NCI-H2196 treated with DMSO at 0.1 percent for 48 hours (cell line): ENCODE measurements around the gene HORMAD2.
"Not testable (repeated sequence)": the region's sequence is repeated elsewhere in the genome, so short reads cannot be mapped to it uniquely, and the experiment has no call there.

Experiments used
- DNase-seq: peaks from one replicate; lab custom pipeline; 2025; ENCODE audit not compliant: unreplicated experiment; lab: John Stamatoyannopoulos, UW

Gene HORMAD2

DNA sequence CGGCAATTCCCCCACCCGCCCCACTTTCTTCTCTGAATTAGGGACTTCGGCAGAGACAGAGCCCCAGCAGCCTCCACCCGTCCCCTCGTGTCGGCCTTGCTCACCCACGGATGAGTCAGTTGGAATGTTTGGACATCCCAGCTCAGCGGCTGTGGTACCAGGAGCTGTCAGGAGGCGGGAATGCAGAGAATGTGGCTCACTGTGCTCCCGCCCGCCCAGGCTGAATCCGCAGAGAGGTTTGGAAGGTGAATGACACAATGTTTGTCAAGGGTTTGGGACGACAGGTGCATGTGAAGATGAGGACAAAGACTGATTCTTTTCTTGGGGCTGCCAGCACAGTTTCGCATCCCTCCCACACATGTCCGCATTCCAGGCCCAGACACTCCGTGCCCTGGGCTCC lies 126.7 kb downstream of the HORMAD2 start:
- no peak for DNase-seq

DNA sequence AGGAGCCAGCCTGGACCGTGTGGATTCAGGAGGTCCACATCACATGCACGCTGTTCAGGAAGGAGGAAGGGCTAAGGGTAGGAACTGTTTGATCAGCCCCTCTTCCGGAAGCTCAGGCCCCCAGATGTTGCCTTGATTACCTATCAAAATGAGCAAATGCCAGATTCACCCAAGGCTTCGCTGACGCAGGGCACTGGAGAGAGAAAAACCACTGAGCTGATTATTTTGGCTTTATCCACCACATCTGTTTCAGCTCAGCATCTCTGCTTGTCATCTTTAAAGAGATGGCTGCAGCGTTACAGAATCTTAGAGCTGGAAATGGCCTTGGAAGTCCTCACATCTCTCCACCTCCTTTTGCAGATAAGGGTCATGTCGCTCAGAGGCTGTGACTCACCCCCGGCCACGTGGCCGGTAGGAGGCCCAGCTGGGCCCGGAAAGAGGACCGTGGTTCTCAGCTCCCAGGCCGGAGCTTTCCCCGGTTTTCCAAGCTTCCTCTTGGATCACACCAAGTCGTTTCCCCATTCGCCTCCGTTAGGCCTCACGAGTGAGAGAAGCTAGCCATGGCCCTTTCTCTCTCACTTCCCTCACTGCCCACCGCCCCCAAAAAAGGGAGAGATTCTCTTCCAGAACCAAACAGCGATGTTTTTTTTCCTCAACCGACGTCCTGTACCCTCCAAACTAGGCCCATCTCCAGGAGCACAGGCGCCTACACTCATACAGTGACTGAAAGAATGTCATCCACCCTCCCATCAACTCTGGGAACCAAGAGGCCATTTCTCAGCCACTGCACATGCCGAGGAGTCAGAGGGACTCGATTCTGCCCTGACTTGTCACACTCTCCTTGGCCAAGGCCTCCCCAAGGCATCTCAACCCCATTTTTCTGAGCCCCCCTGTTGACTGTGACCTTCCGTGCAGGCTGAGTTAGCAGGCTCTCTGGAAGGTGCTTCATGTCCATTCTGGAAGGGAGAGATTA lies 128.7 kb downstream of the HORMAD2 start:
- no peak for DNase-seq

DNA sequence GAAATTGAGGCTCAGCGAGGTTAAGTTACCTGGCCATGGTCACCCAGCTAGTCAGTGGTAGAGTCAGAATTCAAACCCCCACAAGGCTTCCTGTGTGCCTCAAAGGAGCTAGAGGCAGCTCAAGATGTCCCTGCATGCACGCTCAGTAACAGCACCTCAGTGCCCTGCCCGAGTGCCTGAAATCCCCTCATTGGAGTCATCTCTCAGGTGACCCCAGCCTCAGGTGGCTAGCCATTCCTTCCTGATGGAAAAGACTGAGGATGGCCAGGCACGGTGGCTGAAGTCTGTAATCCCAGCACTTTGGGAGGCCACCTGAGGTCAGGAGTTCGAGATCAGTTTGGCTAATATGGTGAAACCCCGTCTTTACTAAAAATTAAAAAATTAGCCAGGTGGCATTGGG lies 129.4 kb downstream of the HORMAD2 start:
- DNase-seq = no peak

DNA sequence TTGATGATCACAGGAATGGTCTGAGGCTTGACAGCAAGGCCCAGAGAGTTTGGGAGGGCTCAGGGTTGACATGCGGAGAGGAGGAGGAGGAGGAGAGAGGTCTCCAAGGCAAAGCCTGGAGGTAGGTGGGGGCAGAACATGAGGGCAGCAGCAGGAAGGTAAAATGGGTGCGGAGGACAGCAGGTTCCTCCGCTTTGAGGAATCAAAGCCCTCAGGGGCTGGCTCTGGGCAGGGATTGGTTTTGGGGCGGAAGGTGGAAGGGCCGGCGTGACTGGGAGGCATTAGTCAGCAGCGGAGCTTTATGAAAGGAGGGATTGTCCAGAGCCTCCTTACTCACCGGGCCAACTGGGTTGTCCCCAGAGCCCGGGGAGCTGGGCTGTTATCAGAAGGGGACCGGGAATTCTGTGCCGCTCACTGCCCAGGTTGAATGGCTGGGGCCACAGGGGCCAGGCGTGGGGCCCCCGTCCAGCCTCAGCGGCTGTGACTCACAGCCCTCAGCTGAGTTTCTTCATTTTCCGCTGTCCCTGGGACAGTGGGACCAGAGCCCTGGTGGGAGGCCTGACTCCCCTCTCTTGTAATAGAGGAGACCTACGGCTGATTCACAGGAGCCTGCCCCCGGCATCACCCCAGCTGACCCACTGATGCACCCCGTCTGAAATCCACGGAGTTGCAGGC lies 130.1 kb downstream of the HORMAD2 start:
- DNase-seq = no peak

DNA sequence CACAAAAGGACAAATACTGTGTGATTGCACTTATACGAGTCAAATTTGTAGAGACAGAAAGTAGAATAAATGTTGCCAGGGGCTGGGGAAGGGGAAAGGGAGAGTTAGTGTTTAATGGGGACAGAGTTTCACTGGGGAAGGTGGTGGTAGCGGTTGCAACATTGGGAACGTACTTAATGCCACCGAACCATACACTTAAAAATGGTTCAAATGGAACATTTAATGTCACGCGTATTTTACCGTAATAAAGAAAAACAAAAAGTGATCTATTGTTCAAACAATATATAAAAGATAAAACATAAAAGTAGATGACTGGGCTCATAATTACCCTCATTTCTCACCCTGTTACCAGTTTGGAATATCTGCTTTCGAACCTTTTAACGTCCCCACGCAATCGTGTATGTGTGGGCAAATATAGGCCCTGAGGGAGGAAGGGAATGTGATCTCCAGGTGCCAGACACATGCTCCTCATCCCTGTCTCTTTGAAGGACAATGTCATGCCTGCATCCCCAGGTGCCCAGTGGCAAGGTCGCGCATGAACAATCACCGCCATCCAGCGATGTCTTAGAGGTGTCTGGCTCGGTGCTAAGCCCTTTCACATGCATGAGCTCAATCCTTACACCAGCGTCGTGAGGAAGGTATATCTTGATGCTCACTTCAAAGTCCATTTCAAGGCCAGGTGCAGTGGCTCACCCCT lies 131.0 kb downstream of the HORMAD2 start:
- no peak for DNase-seq

DNA sequence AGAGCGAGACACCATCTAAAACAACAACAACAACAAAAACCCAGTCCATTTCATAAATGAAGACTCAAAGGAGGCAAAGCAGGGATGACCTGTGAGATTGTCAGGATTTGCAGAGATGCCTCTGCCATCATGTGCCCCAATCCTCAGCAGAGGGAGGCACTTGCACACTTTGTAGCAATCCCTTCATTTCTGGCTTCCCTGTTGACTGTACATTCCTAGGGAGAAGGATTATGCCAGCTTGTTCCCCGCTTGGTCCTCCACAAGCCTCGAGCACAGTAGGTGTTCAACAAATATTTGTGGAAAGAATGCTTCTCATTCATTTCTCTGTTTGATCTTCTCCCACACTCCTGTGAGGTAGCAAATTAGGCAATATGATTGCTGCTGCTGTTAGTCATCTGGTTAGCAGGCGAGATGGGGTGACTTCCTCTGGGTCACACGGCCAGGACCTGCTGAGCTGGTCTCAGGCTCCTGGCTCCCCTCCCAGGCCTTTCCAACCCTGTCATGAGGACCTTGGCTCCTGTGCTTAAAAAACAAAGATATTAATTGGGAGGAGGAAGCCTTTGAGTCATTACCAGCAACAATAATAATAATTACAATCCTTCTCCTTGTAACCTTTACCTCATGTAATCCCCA lies 132.2 kb downstream of the HORMAD2 start:
- no peak for DNase-seq

DNA sequence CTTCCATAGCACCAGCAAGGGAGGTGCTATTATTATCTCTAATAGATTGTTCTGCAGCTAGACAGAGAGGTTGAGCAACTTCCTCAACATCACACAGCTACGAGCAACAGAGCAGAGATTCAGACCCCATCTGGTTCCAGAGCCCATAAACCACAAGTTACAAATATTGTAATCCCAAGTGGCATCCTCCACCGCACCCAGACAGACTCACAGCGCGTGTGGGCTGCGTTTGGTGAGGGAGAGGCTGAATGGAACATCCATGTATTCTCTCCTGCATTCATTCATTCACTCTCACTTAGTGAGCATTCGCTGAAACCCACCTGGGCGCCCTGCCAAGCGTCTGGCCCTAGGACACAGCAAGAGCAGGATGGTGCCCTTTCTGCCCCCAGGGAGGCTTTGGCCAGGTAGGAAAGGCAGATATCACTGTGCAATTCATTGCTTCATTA lies 132.8 kb downstream of the HORMAD2 start:
- no peak for DNase-seq

DNA sequence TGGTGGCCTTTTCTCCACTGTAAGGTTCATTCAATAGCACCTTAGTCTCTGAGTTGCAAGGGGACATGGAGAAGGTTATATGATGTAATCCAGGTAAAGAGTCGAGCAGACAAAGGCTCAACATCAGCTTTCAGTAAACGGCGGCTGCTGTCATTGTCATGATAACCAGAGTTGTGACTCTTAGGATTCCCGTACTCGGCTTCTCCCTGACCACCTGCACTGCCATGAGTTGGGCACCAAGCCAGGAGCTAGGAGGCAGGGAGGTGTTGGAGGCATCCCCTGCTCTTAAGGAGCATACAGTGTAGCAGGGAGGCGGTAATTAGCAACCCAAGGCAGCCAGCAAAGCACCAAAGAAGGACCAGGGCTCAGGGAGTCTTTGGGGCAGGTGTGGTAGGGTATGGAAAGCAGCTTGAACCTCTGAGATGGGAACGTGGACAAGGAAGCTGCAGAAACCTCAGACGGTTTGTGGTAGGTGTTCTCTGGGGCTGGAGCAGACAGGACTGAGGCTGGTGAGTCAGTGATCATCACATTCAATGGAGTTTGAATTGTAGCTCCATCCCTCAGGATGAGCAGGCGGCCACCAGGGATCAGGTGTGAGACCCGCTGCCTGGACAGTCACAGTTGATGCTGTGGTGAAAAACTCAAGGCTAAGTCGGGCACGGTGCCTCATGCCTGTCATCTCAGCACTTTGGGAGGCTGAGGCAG lies 134.6 kb downstream of the HORMAD2 start:
- DNase-seq = no peak

DNA sequence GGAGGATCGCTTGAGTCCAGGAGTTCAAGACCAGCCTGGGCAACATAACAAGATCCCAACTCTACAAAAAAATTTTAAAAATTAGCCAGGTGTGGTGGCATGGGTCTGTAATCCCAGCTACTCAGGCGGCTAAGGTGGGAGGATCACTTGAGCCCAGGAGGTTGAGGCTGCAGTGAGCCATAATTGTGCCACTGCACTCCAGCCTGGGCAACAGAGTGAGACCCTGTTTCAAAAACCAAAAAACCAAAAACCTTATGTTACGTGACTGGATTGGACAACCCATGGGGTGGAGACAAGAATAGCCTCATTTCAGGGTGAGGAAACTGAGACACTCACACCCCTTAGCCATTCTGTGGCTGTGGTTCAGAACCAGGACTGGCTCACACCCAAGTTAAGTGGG lies 136.0 kb downstream of the HORMAD2 start:
- not testable (repeated sequence) for DNase-seq

DNA sequence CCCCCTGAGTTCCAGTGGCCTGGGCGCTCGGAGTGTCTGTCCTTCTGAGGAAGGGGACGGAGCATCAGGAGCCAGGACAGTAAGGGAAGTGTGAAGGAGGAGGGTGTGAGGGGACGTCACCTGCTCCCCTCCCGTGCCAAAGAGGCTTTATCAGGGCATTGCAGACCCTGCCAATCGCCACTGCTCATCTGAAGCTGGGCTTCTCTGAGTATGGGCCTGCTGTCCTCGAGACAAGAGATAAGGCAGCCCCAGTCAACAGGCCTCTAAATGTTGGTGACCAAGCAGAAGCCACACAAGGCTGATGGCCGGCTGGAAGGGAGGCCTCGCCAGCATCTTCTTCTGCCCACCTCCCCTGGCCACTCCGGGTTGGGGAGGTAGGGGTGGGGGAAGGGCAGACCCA lies 136.4 kb downstream of the HORMAD2 start:
- no peak for DNase-seq

DNA sequence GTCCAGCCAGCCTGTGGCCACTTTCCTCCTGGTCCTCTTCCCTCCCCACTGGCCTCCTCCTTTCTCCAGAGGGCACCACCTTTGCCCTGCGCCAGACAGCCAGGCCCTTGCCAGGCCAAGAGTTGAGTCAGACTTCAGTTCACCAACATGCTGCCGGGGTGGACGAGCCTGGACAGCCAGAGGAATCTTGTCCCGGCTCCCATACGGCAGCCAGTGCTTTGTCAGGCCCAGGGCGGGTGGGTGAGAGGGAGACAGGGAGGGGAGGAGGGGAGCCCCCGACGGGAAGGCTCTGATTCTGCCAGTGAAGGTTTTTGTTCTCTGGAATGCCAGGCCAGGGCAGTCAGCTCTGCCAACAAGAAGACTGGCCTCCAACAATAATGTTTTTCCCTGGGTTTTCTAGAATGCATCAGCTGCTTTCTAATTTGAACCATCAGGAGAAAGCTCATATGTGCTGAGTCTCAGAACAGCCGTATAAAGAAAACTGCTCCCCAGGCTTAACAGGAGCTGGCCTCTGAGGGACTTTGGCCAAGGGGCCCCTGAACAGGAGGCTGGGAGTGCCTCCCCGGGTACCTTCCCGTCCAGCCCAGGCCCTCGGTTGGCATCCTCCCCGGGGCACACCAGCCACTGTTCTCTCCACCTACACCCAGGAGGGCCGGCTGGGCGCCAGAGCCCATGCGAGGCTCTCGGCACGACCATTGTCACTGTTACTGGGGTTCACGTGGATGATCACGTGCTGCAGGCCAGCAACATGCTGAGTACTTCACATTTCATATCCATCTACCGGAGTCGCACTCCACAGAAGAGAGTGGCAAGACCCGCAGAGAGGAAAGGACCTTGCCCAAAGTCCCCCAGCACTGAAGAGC lies 137.7 kb downstream of the HORMAD2 start:
- no peak for DNase-seq

DNA sequence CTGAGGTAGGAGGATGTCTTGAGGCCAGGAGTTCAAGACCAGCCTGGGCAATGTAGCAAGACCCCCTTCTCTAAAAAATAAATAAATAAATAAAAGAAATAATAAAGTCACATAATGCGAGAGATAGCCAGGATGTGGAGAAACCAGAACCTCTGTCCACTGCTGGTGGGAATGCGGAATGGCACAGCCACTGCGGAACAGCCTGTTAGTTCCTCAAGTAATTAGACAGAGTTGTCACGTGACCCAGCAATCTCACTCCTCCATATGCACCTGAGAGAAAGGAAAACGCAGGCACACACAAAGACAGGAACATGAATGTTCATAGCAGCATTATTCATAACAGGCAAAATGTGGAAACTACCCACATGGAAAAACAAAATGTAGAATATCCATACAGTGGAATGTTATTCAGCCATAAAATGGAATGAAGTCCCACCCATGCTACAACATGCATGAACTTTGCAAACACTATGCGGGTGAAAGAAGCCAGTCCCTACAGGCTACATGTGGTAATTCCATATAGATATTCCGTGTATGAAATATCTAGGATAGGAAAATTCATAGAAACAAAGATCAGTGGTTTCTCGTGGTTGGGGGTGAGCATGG lies 138.9 kb downstream of the HORMAD2 start:
- no peak for DNase-seq

DNA sequence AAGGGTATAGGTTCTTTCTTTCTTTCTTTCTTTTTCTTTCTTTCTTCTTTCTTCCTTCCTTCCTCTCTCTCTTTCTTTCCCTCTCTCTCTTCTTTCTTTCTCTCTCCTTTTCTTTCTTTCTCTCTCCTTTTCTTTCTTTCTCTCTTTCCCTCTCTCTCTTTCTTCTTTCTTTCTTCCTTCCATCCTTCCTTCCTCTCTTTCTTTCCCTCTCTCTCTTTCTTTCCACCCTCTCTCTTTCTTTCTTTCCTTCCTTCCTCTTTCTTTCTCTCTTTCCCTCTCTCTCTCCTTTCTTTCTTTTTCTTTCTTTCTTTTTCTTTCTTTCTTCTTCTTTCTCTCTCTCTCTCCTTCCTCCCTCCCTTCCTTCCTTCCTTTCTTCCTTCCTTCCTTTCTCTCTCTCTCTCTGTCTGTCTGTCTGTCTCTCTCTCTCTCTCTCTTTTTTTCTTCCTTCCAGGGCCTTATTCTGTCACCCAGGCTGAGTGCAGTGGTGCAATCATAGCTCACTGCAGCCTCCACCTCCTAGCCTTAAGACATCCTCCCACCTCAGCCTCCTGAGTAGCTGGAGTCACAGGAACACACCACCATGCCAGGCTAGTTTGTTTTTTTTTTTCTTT lies 139.5 kb downstream of the HORMAD2 start:
- no peak for DNase-seq

DNA sequence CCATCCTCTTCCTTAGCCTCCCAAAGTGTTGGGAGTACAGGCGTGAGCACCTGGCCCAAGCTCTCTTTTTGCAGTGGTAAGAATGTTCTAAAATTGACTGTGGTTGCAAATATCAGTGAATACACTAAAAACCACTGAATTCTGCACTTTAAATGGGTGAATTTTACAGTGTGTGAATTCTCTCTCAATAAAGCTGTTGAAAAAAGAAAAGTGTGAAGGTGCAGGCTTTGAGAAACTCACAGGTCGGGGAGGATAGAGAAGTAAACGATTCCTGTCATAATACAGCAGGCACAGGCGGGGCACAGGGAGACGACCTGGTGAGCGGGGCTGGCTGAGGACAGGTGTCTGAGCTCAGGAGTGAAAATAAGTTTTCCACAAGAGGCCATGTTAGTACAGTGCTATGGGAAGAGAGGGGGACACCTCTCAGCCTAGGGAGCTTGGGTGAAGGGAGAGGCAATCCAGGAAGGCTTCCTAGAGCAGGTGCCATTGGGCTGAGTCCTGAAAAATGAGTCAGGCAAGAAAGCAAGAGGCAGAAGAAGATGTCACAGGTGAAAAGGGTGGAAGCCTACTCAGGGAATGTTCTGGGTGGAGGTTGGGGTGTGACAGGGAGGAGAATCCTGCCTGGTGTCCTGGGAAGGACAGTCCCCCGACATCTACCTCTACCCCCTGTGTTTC lies 140.2 kb downstream of the HORMAD2 start:
- DNase-seq = no peak

DNA sequence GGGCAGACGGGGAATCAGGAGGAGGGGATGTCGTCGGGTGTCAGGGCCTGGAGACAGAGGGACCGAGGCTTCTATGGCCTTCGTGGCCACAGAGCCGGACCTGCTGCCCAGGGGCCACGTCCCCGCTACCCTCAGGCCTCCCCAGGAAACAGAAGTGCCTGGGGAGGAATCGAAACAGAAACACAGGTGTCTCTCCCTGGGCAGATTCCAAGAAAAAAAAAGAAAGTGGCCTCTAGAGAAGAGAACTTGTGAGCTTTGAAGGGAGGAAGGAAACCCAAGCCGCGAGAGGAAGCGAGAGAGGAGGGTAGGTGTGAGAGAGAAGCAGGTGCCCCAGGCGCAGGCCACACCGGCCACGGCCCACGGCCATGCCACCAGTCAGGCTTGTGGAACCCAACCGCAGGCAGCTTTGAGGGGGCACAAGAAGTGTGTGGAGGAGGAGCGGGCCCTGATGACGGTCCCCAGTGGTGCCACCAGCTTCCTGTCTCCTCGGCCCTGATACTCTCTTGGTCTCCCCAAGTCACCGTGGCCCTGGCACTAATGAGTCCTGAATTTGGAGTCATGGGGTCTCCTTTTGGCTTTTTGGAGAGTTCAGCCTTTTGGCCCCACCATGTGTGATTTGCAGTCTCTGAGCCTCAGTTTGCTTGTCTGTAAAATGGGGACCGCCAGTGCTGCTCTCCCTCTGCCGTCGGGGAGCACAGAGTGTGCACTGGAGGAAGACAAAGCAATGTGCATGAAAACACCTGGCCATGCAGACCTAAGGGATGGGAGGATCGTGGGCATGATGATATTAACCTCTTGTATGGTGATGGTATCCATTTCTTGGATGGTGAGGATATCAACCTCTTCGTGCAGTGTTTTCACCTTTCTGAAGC lies 141.1 kb downstream of the HORMAD2 start:
- DNase-seq = no peak

DNA sequence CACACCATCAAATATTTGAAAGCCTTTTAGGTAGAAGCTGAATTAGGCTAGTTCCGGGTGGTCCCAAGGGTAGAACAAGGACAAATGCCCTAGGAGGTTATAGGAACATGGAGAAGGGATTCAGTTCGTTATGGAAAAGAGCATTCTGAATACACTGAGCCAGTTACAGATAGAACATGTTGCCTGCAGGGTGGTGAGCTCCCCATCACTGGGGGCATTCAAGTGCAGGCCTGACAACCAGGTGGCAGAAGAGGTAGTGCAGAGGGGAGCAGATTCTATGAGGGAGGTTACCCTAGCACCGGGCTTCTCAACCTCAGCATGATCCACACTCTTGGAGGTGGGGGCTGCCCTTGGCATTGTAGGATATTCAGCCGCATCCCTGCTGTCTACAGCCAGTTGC lies 142.1 kb downstream of the HORMAD2 start:
- DNase-seq = no peak

DNA sequence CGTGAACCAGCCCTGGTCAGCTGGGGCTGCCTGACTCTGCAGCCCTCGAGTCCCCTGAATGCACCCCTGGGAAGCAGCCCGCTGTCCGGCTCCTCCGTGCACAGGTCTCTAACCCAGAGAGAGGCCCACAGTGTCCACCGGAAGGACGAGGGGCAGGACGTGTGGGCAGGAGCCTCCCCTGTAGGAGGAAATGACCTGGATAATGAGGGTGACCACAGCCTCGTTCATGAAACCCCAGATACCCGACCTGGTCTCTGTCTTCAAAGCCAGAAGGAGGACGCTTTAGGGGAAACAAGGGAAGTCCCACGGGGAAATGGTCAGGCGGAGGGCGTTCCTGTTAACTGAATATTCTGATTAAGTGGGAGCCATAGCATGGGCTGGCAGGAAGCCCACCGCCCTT lies 143.0 kb downstream of the HORMAD2 start:
- no peak for DNase-seq
